ENCODE data around the gene ZC3H8.

ZC3H8 gene

GRCh38 chr2:112254466-112255240, at the start of gene ZC3H8:
Gene ZC3H8 (minus strand): TSS chr2:112255042. CDS start chr2:112254981, 61 bp downstream.
- TF ChIP-seq CTCF (IDR thresholded peaks at IDR 0.05): no peak

- no peak for TF ChIP-seq CTCF (IDR thresholded peaks at IDR 0.05)
These were observed 49.6 kb upstream of the ZC3H8 start for GRCh38 chr2:112304298-112304941.

GRCh38 chr2:112301973-112302372, 47.1 kb upstream of the ZC3H8 start:
- no peak for TF ChIP-seq CTCF (IDR thresholded peaks at IDR 0.05)

- TF ChIP-seq CTCF (IDR thresholded peaks at IDR 0.05): no peak
These were observed 46.3 kb upstream of the ZC3H8 start for GRCh38 chr2:112301171-112301584.

- no peak for TF ChIP-seq CTCF (IDR thresholded peaks at IDR 0.05)
These were observed 41.6 kb upstream of the ZC3H8 start for GRCh38 chr2:112296407-112296806.

- TF ChIP-seq CTCF (IDR thresholded peaks at IDR 0.05): no peak
These were observed 40.7 kb upstream of the ZC3H8 start for GRCh38 chr2:112295407-112296078.

GRCh38 chr2:112293636-112294401, 39.0 kb upstream of the ZC3H8 start:
- TF ChIP-seq CTCF (IDR thresholded peaks at IDR 0.05): no peak

Data from LNCAP (cell line).